Coronary artery (tissue), 2 donors: ENCODE results near the gene TOP1.
A peak's percentile ranks its signal among the peaks of the same experiment; 100 is the strongest.

Experiments
- DNase-seq: peaks from one replicate; pipeline ENCODE4 v3.0.0-alpha.2; 2017; ENCODE audit warnings: low spot score
- H3K27ac ChIP-seq, 2 donors: fragments of 200-600 bp; sonication (generic); one replicate each; pipeline ENCODE4 v1.5.1; 2016 to 2019
- H3K4me3 ChIP-seq: fragments of 200-600 bp; sonication (generic); 2 replicates; pipeline ENCODE4 v1.5.1; 2016; ENCODE audit warnings: mild to moderate bottlenecking, moderate library complexity
- CTCF ChIP-seq: fragments of 200-600 bp; sonication (generic); IDR thresholded peaks from one replicate; pipeline ENCODE4 v1.5.1; 2019; ENCODE audit warnings: antibody characterized with exemption

The TOP1 gene

GRCh38 chr20:41027872-41028358 lies 707 bp upstream of the TOP1 start:
- TF ChIP-seq CTCF: no peak
- Histone ChIP-seq H3K4me3 (peak overlapping the region; percentile 89), H3K27ac (peak overlapping the region in 1 of 2 donors; percentile 38)
- no peak for DNase-seq

GRCh38 chr20:41029150-41029901 lies 704 bp downstream of the TOP1 start:
- no peak for DNase-seq
- TF ChIP-seq CTCF: no peak
- H3K27ac ChIP-seq: peak overlapping the region; percentile 95 to 98
- H3K4me3 ChIP-seq: peak overlapping the region; percentile 89

DNA sequence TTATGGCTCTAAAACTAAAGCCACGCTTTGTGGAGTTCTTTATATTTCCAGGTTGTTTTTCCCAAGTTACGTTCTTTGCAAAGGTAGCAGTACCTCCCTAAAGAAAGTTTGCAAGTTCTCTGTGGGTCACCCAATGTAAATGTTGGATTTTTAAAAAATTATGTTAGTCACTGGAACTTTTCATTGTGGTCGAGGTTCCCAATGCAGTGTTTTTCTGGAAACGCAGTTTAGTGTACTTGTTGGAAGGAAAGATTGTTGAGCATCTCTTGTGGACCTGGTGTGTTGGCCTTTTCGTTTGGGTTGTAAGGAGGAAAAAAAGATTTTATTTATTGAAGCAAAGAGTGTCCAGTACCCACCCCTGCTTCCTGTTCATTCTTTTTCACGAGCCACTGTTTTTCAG lies 1.4 kb downstream of the TOP1 start:
- TF ChIP-seq CTCF: no peak
- DNase-seq: no peak
- peak overlapping the region; percentile 89 for H3K4me3 ChIP-seq
- H3K27ac ChIP-seq: peak overlapping the region in 1 of 2 donors; percentile 95

- peak overlapping the region; percentile 89 for H3K4me3 ChIP-seq
- TF ChIP-seq CTCF: no peak
- peak overlapping the region in 1 of 2 donors; percentile 45 for H3K27ac ChIP-seq
- no peak for DNase-seq
These were observed 2.1 kb downstream of the TOP1 start for GRCh38 chr20:41030531-41031242.

DNA sequence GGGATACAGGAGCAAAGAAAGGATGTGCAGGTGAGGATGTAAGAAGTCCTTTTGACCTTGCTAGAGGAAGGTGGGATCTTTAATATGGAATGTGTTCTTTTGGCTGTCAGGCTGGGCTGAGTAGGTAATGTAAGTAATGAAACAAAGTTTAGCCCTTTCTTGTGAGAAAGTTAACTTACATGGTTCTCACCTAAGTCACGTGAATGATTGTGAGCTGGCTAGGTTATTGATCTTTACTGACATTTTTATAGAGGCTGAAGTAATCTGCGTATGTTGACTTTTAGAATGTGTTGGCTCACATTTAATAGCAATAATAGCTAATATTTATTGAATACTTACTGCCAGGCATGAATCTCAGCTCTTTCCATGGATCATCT lies 2.6 kb downstream of the TOP1 start:
- TF ChIP-seq CTCF: no peak
- H3K27ac ChIP-seq: no peak overlapping the region
- peak overlapping the region; percentile 89 for H3K4me3 ChIP-seq
- DNase-seq: no peak

DNA sequence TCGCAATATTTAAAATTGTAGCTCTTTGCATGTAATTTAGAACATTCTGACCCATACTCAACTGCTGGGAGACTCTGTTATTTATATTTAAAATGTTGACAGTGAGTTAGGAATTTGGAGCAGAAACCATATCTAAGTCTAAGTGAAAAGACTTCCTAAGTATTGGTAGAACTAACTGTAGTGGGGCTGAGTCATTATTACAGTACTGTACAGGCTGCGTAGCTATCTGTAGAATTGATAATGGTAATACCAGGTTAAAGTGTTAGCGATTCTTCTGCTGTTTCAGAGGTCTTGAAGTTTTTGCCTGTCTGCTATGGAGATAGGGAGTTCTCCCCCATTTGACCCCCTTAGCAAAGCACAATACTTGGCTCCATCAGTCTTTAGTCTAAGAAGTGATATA lies 3.6 kb downstream of the TOP1 start:
- Histone ChIP-seq H3K4me3 (peak overlapping the region; percentile 89), H3K27ac (no peak overlapping the region)
- no peak for TF ChIP-seq CTCF
- no peak for DNase-seq

DNA sequence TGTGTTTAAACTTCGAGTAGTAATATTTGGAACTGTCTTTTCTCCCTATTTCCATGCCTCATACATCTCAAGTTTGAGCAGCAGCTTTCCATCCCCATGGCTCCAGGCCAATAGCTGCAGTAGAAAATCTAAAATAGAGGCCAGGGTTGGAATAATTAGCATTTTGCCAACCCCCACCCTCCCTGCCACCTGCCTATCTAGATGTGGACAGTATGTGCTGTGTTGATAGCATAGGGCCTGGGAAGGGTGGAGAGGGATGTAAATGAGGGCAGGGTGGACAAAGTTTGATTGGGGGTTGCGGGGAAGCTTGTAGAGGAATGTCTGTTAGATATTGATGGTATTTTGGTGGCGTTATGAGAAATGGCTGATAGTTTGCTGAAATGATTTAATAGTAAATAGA lies 5.6 kb downstream of the TOP1 start:
- peak overlapping the region; percentile 17 for H3K4me3 ChIP-seq
- no peak for TF ChIP-seq CTCF
- H3K27ac ChIP-seq: no peak overlapping the region
- DNase-seq: no peak
